Sciatic nerve (tissue), 2 donors: ENCODE measurements around the gene CTNNA2. TPM values are rescaled to one million over a fixed set of nuclear protein-coding genes. Genes with fewer than 3 reads are reported as not detected.

ENCODE experiments used
- ATAC-seq: fragments of 200-7000 bp; cut with Tn5 transposase; one replicate; pipeline ENCODE4 v1.9.1; 2020; ENCODE audit warnings: mild to moderate bottlenecking, moderate library complexity
- DNase-seq: peaks from one replicate; pipeline ENCODE4 v3.0.0-alpha.2; 2020; ENCODE audit warnings: low spot score
- intact Hi-C: fragments of 100-400 bp; cut with DNase I; formaldehyde crosslinking; loops from one replicate; pipeline ENCODE4 v1.14.2; 2022
- total RNA-seq: library from RNA; stranded (reverse); fragmentation: NEBNext Ultra II Directional; extraction: Animal tissue kit (Norgen Biotek cat#: 25700); gene quantifications from one replicate; pipeline ENCODE4 v1.2.1, GENCODE V29; 2021
- donor health status: DM: no; HTN: no; CAD: no.
- donor health status: DM: no; HTN: no; CAD: no.

The CTNNA2 gene
- total RNA-seq, 1 donor from 2014 or later: 5.4 TPM

- intact Hi-C loops: no loop called here
- no peak for ATAC-seq
- no peak for DNase-seq
Observed at GRCh38 chr2:80035749-80036285, 523.0 kb downstream of the CTNNA2 start.

- DNase-seq (no peak), ATAC-seq (no peak)
- intact Hi-C loops: no loop called here
Observed at GRCh38 chr2:80037310-80037709, 524.5 kb downstream of the CTNNA2 start.

- no peak for DNase-seq
- intact Hi-C loops: no loop called here
- ATAC-seq: no peak
Observed at GRCh38 chr2:80040226-80040625, 527.4 kb downstream of the CTNNA2 start.

GRCh38 chr2:80042635-80043034, 529.8 kb downstream of the CTNNA2 start:
- ATAC-seq (no peak), DNase-seq (no peak)
- intact Hi-C loops: no loop called here

GRCh38 chr2:80048296-80048695, 535.4 kb downstream of the CTNNA2 start:
- ATAC-seq (no peak), DNase-seq (no peak)
- intact Hi-C loops: no loop called here

- ATAC-seq (no peak), DNase-seq (no peak)
- intact Hi-C loops: no loop called here
Observed at GRCh38 chr2:80050246-80050645, 537.4 kb downstream of the CTNNA2 start.

- intact Hi-C loops: no loop called here
- no peak for ATAC-seq
- no peak for DNase-seq
Observed at GRCh38 chr2:80053522-80054345, 540.9 kb downstream of the CTNNA2 start.

DNA sequence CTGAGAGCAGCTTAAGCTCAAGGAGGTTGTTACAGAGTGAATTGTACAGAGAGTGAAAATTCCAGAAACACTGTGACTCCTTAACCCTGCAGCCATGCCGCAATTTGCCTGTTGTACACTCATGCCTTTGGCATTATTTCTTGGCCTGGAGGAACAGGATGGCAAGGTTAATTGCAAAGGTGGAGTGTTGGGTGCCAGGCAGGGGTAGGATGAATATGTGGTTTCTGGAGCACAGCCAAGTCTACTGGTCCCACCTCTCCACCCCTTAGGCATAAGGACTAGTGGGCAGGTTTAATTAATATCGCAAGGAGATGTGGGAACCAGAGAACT, 541.5 kb downstream of the CTNNA2 start:
- no peak for DNase-seq
- intact Hi-C loops: no loop called here
- ATAC-seq: no peak

DNA sequence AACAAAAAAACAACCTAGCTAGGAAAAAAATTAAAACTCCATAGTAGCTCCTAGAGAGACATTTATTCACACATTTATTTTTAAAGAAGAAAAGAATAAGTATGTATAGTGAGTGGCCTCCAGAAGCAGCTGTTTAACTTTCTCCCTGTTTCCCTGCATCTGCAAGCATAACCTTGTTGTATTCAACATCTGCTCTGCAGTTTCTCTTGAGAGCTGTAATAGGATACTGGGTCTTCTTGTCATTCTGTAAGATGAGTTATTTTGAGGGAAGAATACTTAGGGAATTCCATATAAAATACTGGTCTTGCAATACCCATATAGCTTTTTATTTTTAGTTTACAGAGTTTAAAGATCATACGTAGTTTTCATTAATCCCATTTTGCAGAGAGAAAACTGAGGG, 545.1 kb downstream of the CTNNA2 start:
- intact Hi-C loops: no loop called here
- DNase-seq (no peak), ATAC-seq (no peak)

GRCh38 chr2:80058562-80058961, 545.7 kb downstream of the CTNNA2 start:
- intact Hi-C loops: no loop called here
- no peak for DNase-seq
- no peak for ATAC-seq

GRCh38 chr2:80059447-80059846, 546.6 kb downstream of the CTNNA2 start:
- DNase-seq: no peak
- intact Hi-C loops: no loop called here
- no peak for ATAC-seq

- DNase-seq: no peak
- no peak for ATAC-seq
- intact Hi-C loops: no loop called here
Observed at GRCh38 chr2:80061881-80062280, 549.0 kb downstream of the CTNNA2 start.

- DNase-seq (no peak), ATAC-seq (no peak)
- intact Hi-C loops: no loop called here
Observed at GRCh38 chr2:80062298-80062697, 549.4 kb downstream of the CTNNA2 start.

GRCh38 chr2:80068038-80068731, 555.3 kb downstream of the CTNNA2 start:
- DNase-seq (no peak), ATAC-seq (no peak)
- intact Hi-C loops: no loop called here

GRCh38 chr2:80070587-80070986, 557.7 kb downstream of the CTNNA2 start:
- ATAC-seq: no peak
- no peak for DNase-seq
- intact Hi-C loops: no loop called here

- DNase-seq (no peak), ATAC-seq (no peak)
- intact Hi-C loops: no loop called here
Observed at GRCh38 chr2:80071941-80072340, 559.1 kb downstream of the CTNNA2 start.

DNA sequence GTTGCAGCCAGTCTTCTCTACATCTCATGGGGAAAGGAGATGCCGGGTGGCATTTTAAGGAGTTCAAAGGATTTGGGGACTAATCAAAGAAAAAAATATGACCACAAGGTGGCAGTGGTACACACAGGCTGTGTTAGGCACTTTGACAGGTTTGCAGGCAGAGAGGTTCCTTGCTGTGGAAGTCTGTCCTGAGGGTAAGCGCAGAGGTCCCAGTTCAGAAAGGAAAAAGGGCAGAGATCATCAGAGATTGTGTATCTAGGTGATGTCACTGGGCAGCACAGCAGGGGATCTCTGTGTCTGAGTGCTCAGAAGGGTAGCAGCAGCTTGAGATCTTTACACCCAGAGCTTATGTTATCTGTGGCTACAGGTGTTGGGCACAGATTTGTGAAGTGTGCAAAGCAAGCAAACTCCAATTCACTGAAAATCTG, 560.3 kb downstream of the CTNNA2 start:
- ATAC-seq (peak; percentile 41), DNase-seq (no peak)
- intact Hi-C loops: no loop called here

DNA sequence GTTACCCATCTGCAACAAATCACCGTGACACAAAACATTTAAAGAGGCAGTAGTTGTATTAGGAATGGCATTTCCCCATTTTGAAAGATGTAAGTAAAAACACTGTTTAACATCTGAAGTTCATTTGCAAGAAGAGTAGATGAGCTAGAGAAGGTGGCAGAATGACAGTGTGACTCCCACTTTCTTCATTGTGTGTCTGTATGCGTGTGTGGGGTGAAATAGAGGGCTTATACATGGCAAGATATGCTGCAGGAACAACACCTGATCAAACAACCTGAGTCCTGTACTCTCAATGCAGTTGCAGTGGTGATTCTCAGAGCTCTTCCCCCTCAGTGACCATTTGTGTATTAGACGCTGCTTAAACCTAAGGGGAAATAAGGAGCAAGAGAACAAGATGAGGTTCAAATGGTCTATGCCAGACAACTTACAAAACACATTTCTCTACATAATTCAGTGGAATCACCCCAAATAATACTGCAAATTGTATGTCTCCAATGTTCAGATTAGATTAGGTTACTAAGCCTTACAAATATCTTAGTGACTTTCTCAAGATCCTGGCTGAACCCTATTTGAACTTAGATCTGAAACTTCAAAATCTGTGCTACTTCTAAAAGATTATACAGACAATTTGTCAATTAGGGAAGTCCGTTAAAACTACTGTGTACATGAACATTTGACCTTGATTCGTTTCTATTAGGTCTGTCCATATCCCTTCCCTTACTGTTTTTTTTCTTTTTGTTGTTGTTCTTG, 561.6 kb downstream of the CTNNA2 start:
- DNase-seq (no peak), ATAC-seq (no peak)
- intact Hi-C loops: no loop called here

DNA sequence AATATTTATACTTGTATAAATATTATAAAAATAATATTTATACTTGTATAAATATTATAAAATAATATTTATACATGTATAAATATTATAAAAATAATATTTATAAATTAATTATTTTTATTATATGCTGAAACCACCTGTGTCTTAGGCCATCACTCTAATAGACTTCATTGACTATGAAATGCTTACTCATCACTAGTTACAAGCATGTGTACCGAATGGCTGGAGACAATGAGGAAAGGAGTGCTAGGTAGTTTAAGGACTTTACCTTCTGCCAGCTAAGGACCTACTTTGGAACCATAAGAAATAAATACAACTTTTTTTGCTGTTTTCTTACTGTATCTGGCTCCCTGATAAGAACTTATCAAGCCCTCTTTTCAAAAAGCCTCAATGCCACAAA, 562.9 kb downstream of the CTNNA2 start:
- DNase-seq (no peak), ATAC-seq (no peak)
- intact Hi-C loops: no loop called here
